ENCODE data around the gene PPIL1. TPM values are rescaled to one million over a fixed set of nuclear protein-coding genes. Genes with fewer than 3 reads are reported as not detected.

PPIL1 gene
- polyA plus RNA-seq, 1 donor (not counting 4 experiments of a cell fraction or from before 2014, with no cell fraction given): 45.5 TPM

DNA sequence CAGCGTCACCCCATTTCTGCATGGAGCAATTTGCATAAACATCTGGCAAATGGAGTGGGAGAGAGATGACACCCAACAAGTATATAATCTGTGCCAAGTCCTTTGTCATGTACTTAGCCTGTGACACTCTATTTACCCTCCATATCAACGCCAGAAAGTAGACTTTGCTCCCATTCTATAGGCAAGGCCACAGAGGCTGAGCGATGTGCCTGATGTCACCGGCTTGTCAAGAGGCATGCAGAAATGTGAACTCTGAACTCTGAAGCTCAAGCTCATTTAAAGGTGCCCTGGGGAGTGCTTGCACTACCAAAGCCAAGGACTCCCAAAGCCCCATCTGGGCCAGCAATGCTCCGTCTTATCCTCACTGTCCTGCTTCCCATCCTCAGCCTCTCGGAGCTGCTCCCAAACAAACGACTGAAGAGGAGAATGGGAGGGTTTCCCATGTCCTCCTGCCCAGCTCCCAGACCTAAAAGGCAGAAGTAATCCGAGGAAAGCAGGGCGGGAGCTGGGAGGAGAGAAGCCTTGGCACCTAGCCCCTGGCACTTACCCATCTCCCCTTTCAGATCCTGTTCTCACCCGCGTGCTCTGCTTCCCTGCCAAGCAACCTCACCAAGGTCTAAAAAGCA lies 44.6 kb downstream of the PPIL1 start:
- H3K4me3 ChIP-seq (ENCODE audit: control insufficient read depth in 2 of 3, extremely low read depth in 1 of 3, insufficient read depth in 2 of 3, low read depth in 1 of 3, low read length in 3 of 3): no peak overlapping the region
- H3K36me3 ChIP-seq (ENCODE audit: control insufficient read depth in 2 of 2, extremely low read depth in 1 of 2, insufficient read depth in 2 of 2, low read length in 2 of 2): no peaks in the 10 kb centered on the region
- no peak overlapping the region for H3K4me2 ChIP-seq (ENCODE audit: control insufficient read depth, extremely low read depth, insufficient read depth, low read depth, low read length)
- no peaks in the 10 kb centered on the region for H3K27me3 ChIP-seq (ENCODE audit: control insufficient read depth, extremely low read depth, insufficient read depth, low read length)
- H3K9ac ChIP-seq (ENCODE audit: control insufficient read depth, extremely low read depth, insufficient read depth, low read length): no peak overlapping the region
- no peak overlapping the region for H2AFZ ChIP-seq (ENCODE audit: control insufficient read depth, low read length)
- FAIRE-seq (no peak), DNase-seq (ENCODE audit: low read depth, low spot score) (no peak)
- H3K27ac ChIP-seq (ENCODE audit: control insufficient read depth, insufficient read depth, low read length): no peak overlapping the region
- H3K9me3 ChIP-seq (ENCODE audit: control insufficient read depth, low read depth, low read length): no peaks in the 10 kb centered on the region
- dilution Hi-C loops (cut with MboI; ENCODE audit: extremely low pct_ligation_motif_present, low sequenced_read_pairs): no loop called here
- no peaks in the 10 kb centered on the region for H4K20me1 ChIP-seq (ENCODE audit: control insufficient read depth, extremely low read depth, insufficient read depth, low read length)
- H3K79me2 ChIP-seq (ENCODE audit: control insufficient read depth, insufficient read depth, low read length): no peaks in the 10 kb centered on the region
- peaks cover 18% of the 10 kb centered on the region for H3K4me1 ChIP-seq (ENCODE audit: control insufficient read depth, extremely low read depth, insufficient read depth, low read length)
- TF ChIP-seq EZH2 (IDR thresholded peaks at IDR 0.05; ENCODE audit: low read length): no peak
- TF ChIP-seq, protein P1, sequence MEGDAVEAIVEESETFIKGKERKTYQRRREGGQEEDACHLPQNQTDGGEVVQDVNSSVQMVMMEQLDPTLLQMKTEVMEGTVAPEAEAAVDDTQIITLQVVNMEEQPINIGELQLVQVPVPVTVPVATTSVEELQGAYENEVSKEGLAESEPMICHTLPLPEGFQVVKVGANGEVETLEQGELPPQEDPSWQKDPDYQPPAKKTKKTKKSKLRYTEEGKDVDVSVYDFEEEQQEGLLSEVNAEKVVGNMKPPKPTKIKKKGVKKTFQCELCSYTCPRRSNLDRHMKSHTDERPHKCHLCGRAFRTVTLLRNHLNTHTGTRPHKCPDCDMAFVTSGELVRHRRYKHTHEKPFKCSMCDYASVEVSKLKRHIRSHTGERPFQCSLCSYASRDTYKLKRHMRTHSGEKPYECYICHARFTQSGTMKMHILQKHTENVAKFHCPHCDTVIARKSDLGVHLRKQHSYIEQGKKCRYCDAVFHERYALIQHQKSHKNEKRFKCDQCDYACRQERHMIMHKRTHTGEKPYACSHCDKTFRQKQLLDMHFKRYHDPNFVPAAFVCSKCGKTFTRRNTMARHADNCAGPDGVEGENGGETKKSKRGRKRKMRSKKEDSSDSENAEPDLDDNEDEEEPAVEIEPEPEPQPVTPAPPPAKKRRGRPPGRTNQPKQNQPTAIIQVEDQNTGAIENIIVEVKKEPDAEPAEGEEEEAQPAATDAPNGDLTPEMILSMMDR (optimal IDR thresholded peaks at IDR 0.05 in 1 of 3, IDR thresholded peaks at IDR 0.05 in 1 of 3, conservative IDR thresholded peaks at IDR 0.05 in 1 of 3; ENCODE audit: extremely low read depth in 1 of 3, insufficient read depth in 2 of 3, low read length in 3 of 3): no peak
- no peaks in the 10 kb centered on the region for H3K9me1 ChIP-seq (ENCODE audit: control insufficient read depth, extremely low read depth, insufficient read depth, low read length)

DNA sequence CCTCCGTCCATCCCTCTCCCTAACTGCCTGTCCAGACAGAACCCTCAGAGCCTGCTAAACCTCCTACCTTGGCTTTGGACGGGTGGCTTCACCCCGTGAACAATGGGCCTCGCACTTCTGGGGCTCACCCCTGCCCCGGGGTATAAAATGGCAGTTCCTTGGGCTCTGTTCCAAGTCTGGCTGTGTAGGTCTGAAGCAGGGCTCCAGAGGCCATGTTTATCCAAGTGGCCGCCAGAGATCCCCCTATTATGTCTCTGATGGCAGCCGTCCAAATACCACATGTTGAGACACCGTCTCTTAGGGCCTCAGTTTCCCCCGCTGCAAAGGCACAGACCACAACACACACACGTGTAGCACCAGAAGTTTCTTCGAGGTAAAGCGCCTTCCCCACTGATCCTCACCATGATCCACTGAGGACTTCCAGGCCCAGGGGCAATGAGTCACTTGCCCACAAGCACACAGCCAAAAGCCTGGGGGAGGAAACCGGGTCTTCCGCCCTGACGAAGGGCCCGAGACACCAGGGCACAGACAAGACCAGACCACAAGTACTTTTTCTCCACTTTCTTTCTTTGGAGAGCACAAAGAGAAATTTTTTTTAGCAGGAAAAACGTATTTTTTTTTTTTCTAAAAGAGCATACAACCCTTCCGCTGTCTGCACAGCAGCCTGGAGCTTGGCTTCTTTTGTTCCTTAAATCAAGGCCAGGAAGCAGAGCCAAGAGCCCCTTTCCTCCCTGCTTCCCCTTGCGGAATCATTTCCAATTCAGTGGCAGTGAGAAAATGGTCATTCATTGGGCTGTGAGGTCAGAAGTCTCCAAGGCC lies 47.1 kb downstream of the PPIL1 start:
- no peaks in the 10 kb centered on the region for H3K27me3 ChIP-seq (ENCODE audit: control insufficient read depth, extremely low read depth, insufficient read depth, low read length)
- peak overlapping the region; percentile 30 for H3K4me2 ChIP-seq (ENCODE audit: control insufficient read depth, extremely low read depth, insufficient read depth, low read depth, low read length)
- TF ChIP-seq, protein P1 (optimal IDR thresholded peaks at IDR 0.05 in 1 of 3, IDR thresholded peaks at IDR 0.05 in 1 of 3, conservative IDR thresholded peaks at IDR 0.05 in 1 of 3; ENCODE audit: extremely low read depth in 1 of 3, insufficient read depth in 2 of 3, low read length in 3 of 3): no peak
- TF ChIP-seq EZH2 (IDR thresholded peaks at IDR 0.05; ENCODE audit: low read length): no peak
- dilution Hi-C loops (cut with MboI; ENCODE audit: extremely low pct_ligation_motif_present, low sequenced_read_pairs): no loop called here
- no peak overlapping the region for H3K27ac ChIP-seq (ENCODE audit: control insufficient read depth, insufficient read depth, low read length)
- no peak overlapping the region for H3K4me3 ChIP-seq (ENCODE audit: control insufficient read depth in 2 of 3, extremely low read depth in 1 of 3, insufficient read depth in 2 of 3, low read depth in 1 of 3, low read length in 3 of 3)
- no peaks in the 10 kb centered on the region for H4K20me1 ChIP-seq (ENCODE audit: control insufficient read depth, extremely low read depth, insufficient read depth, low read length)
- no peak overlapping the region for H2AFZ ChIP-seq (ENCODE audit: control insufficient read depth, low read length)
- no peaks in the 10 kb centered on the region for H3K79me2 ChIP-seq (ENCODE audit: control insufficient read depth, insufficient read depth, low read length)
- FAIRE-seq (no peak), DNase-seq (ENCODE audit: low read depth, low spot score) (no peak)
- H3K9me1 ChIP-seq (ENCODE audit: control insufficient read depth, extremely low read depth, insufficient read depth, low read length): no peaks in the 10 kb centered on the region
- no peak overlapping the region for H3K9ac ChIP-seq (ENCODE audit: control insufficient read depth, extremely low read depth, insufficient read depth, low read length)
- H3K36me3 ChIP-seq (ENCODE audit: control insufficient read depth in 2 of 2, extremely low read depth in 1 of 2, insufficient read depth in 2 of 2, low read length in 2 of 2): no peaks in the 10 kb centered on the region
- no peaks in the 10 kb centered on the region for H3K9me3 ChIP-seq (ENCODE audit: control insufficient read depth, low read depth, low read length)
- peaks cover 13% of the 10 kb centered on the region for H3K4me1 ChIP-seq (ENCODE audit: control insufficient read depth, extremely low read depth, insufficient read depth, low read length)

Data from keratinocyte (primary cell).